ENCODE results near the gene AKAP3.

- no peak for TF ChIP-seq CTCF (tag by site-specific recombination; IDR thresholded peaks at IDR 0.05)
- TF ChIP-seq ZNF132 (tag by site-specific recombination; IDR thresholded peaks at IDR 0.05; ENCODE audit: borderline replicate concordance): no peak
- TF ChIP-seq SCRT1 (tag by site-specific recombination; IDR thresholded peaks at IDR 0.05; ENCODE audit: borderline replicate concordance): no peak
Observed at GRCh38 chr12:4690760-4691159, 41.9 kb upstream of the AKAP3 start.
